Cardiac fibroblast (primary cell): Measurements from ENCODE around the gene PCDHGB1.

Source experiments
- DNase-seq, 2 donors: peaks; one replicate each; pipeline versions ENCODE4 v3.0.0 to v3.0.0-alpha.2; 2010; ENCODE audit warnings: low read depth in 2 of 2
- H3K4me3 ChIP-seq, 2 donors: replicated peaks in 1 of 2; 1 replicate in 1 of 2; 2 replicates in 1 of 2; pipeline ENCODE4 v1.5.1; 2011; ENCODE audit warnings: low read depth in 2 of 2, low read length in 2 of 2, mild to moderate bottlenecking in 2 of 2, moderate library complexity in 1 of 2
- CTCF ChIP-seq: IDR thresholded peaks from one replicate; pipeline ENCODE4 v1.5.1; 2011; ENCODE audit warnings: low read depth, mild to moderate bottlenecking, low read length, inconsistent platforms

The PCDHGB1 gene

DNA sequence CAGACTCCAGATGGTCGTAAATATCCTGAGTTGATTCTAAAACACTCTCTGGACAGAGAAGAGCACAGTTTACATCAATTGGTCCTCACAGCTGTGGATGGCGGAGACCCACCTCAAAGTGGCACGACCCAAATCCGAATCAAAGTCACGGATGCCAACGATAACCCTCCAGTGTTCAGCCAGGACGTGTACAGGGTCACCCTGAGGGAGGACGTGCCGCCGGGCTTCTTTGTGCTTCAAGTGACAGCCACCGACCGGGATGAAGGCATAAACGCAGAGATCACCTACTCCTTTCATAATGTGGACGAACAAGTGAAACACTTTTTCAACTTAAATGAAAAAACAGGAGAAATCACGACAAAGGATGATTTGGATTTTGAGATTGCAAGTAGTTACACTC lies 10.8 kb downstream of the PCDHGB1 start:
- H3K4me3 ChIP-seq: no peak overlapping the region
- no peak for DNase-seq
- no peak for TF ChIP-seq CTCF

GRCh38 chr5:141362719-141363118 lies 12.8 kb downstream of the PCDHGB1 start:
- TF ChIP-seq CTCF: no peak
- no peak overlapping the region for H3K4me3 ChIP-seq
- DNase-seq: no peak

GRCh38 chr5:141363952-141364660 lies 14.2 kb downstream of the PCDHGB1 start, which contains the start of gene PCDHGA5:
TSS of gene PCDHGA5 (plus strand) at chr5:141364162. CDS start at chr5:141364331, 169 bp downstream.
- peak within 1 kb of the TSS; percentile 9 to 24 for H3K4me3 ChIP-seq
- no peak for TF ChIP-seq CTCF

GRCh38 chr5:141366016-141366896 lies 16.4 kb downstream of the PCDHGB1 start:
- no peak overlapping the region for H3K4me3 ChIP-seq
- DNase-seq: no peak
- no peak for TF ChIP-seq CTCF

More at GRCh38 chr5:141363952-141364660, 14.2 kb downstream of the PCDHGB1 start, which contains the start of gene PCDHGA5:
- DNase-seq: peak; percentile 22 to 38

- peak; percentile 66 to 73 for DNase-seq
- peak; percentile 52 for TF ChIP-seq CTCF
- H3K4me3 ChIP-seq: peak within 1 kb of the TSS; percentile 30 to 38
These were observed 20.3 kb downstream of the PCDHGB1 start, which contains the start of gene PCDHGB3 for GRCh38 chr5:141369994-141370848. TSS of gene PCDHGB3 (plus strand) at chr5:141370242. CDS start at chr5:141370395, 153 bp downstream.
